ENCODE results near the gene LDLRAD3. TPM values are rescaled to one million over a fixed set of nuclear protein-coding genes. Genes with fewer than 3 reads are reported as not detected.

Gene LDLRAD3
- total RNA-seq, 1 donor, result 3.9 TPM

DNA sequence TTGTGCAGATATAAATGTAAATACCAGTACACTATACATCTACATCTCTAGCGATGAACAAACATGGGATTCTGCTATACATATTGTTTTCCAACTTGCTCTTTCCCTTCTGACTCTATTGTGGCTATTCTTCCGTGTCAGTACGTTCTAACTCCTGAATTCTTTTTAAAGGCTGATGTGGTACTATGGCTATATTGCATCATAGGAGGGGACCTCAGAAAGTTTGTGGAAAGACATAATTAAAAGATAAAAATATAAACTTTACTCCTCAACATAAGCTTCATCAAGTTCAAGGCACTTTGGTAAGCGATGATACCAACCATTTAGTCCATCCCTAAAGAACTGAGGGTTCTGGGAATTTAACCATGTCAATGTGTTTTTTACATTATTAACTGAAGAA is 72.8 kb downstream of the LDLRAD3 start:
- no peak overlapping the region for H3K4me3 ChIP-seq (ENCODE audit: low read depth, low read length)
- TF ChIP-seq, protein P1, sequence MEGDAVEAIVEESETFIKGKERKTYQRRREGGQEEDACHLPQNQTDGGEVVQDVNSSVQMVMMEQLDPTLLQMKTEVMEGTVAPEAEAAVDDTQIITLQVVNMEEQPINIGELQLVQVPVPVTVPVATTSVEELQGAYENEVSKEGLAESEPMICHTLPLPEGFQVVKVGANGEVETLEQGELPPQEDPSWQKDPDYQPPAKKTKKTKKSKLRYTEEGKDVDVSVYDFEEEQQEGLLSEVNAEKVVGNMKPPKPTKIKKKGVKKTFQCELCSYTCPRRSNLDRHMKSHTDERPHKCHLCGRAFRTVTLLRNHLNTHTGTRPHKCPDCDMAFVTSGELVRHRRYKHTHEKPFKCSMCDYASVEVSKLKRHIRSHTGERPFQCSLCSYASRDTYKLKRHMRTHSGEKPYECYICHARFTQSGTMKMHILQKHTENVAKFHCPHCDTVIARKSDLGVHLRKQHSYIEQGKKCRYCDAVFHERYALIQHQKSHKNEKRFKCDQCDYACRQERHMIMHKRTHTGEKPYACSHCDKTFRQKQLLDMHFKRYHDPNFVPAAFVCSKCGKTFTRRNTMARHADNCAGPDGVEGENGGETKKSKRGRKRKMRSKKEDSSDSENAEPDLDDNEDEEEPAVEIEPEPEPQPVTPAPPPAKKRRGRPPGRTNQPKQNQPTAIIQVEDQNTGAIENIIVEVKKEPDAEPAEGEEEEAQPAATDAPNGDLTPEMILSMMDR (IDR thresholded peaks at IDR 0.05; ENCODE audit: insufficient read depth, low read depth, low read length), result no peak

DNA sequence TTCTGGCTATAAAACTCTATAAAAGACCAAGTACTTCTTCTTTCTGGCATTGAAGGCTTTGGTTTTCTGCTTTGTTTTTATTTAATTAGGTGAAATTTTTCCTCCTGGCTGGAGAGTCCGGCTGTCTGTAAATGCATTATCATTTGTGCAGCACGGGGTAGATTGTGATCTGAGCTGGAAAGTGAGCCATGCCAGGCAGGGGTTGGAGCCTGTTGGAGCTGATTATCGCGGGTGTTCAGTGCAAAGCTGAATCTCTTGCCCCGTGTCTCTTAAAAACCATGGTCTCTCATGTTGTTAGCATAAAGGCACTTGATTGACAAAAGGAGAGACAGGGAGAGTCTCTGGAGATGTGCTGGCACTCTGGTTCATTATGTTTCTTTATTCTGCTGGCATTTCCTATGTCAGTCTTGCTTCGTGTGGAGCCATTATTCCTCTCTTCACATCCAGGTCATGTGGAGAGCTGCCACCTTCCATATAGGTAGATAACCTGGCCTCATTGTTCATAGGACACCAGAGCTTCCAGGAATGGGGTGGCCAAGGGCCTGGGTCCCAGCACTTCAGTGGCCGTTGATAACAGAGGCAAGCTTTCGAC is 75.2 kb downstream of the LDLRAD3 start:
- no peak overlapping the region for H3K4me3 ChIP-seq (ENCODE audit: low read depth, low read length)
- DNase-seq (ENCODE audit: low read depth), result no peak
- TF ChIP-seq, protein P1 (IDR thresholded peaks at IDR 0.05; ENCODE audit: insufficient read depth, low read depth, low read length), result no peak

More for the DNA sequence above, 72.8 kb downstream of the LDLRAD3 start:
- DNase-seq (ENCODE audit: low read depth), result no peak

DNA sequence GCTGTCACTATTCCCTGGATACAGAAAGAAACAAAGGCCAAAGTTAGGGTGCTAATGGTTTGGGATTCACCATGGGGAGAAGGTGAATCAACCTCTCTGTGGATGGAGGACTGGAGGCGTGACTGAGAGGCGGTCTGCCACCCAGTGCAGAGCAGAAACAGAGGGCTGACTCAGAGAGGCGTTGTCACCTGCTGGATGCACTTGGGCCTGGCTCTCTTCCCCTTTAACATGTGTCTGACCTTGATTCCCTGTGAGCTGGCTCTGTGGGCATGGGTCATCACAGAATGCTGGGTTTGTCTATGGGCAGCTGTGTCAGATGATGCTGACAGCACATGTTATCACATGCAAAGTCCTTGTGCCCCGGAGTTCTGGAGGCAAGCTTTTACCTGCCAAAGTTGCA is 75.9 kb downstream of the LDLRAD3 start:
- DNase-seq (ENCODE audit: low read depth), result no peak
- TF ChIP-seq, protein P1 (IDR thresholded peaks at IDR 0.05; ENCODE audit: insufficient read depth, low read depth, low read length), result no peak
- no peak overlapping the region for H3K4me3 ChIP-seq (ENCODE audit: low read depth, low read length)

DNA sequence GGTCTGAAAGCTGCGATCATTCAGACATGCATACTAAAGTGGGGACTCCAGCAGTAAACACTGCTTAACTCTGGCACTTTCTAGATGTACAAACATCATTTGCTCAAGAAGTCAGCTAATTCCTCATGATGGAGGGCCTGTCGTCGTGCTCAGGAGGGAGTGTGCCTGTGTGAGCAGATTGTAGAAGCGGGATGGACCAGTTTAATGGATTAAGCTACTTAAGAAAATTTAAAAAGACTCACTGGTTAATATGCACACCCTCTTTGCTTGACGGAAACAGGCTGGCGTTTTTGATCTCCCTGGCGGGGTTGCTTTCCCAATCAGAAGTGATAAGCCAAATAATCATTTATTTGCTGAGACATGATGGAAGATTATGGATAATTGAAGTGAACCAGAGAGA is 79.0 kb downstream of the LDLRAD3 start:
- H3K4me3 ChIP-seq (ENCODE audit: low read depth, low read length), result no peak overlapping the region
- DNase-seq (ENCODE audit: low read depth), result no peak
- TF ChIP-seq, protein P1 (IDR thresholded peaks at IDR 0.05; ENCODE audit: insufficient read depth, low read depth, low read length), result no peak

DNA sequence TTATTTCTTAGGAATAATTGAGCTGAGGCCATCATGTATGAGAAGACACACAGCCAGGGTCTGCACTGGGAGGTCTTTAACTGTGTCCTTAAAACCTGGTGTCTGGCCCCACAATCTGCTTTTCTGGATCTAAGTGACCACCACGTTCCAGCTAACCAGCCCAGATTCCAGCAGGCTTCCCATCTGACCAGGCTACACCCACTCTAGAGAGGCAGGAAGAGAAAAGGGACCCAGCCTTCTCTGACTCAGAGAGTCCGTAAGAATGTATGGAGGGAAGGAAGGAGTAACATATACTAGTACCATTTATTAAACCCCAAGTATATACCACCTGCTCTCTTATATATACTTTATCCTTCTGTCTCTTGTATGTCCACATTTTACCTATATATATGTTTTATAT is 80.1 kb downstream of the LDLRAD3 start:
- no peak for DNase-seq (ENCODE audit: low read depth)
- TF ChIP-seq, protein P1 (IDR thresholded peaks at IDR 0.05; ENCODE audit: insufficient read depth, low read depth, low read length), result no peak
- H3K4me3 ChIP-seq (ENCODE audit: low read depth, low read length), result no peak overlapping the region

DNA sequence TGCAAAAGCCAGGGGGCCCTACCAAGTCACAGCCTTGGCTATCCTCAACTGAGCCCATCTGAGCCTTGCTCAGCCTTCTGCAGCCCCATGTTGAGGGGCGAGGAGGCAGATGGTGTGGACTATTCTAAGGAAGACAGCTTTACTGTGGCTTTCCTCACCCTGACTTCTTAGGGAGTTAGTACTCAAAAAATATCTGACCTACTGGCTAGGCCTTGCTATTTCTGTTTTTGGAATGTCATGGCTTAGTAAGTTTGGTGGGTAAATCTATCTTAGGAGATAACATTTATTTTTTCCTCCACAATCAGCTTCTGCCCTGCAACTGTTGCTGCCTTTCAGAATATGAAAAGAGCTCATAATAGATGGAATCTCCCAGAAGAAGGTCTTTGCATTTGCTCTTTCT is 80.9 kb downstream of the LDLRAD3 start:
- no peak for DNase-seq (ENCODE audit: low read depth)
- TF ChIP-seq, protein P1 (IDR thresholded peaks at IDR 0.05; ENCODE audit: insufficient read depth, low read depth, low read length), result no peak

More for the DNA sequence above, 80.9 kb downstream of the LDLRAD3 start:
- H3K4me3 ChIP-seq (ENCODE audit: low read depth, low read length), result no peak overlapping the region

Data from fibroblast of villous mesenchyme (primary cell).